Fibroblast of lung (primary cell): ENCODE results near the gene IL20.

Source experiments
- EZH2 ChIP-seq: IDR thresholded peaks from 2 replicates; pipeline ENCODE4 v1.5.1; 2012; ENCODE audit warnings: low read length, control low read depth, mild to moderate bottlenecking; ENCODE audit errors: missing control alignments
- TF ChIP-seq, protein P1 (sequence below), 2 donors: IDR thresholded peaks in 1 of 2; conservative IDR thresholded peaks in 1 of 2; 1 replicate in 1 of 2; 2 replicates in 1 of 2; pipeline ENCODE4 v1.5.1; 2011 to 2012; ENCODE audit warnings: low read length in 2 of 2, control low read depth in 1 of 2, inconsistent platforms in 1 of 2, low read depth in 1 of 2, mild to moderate bottlenecking in 1 of 2

DNA sequence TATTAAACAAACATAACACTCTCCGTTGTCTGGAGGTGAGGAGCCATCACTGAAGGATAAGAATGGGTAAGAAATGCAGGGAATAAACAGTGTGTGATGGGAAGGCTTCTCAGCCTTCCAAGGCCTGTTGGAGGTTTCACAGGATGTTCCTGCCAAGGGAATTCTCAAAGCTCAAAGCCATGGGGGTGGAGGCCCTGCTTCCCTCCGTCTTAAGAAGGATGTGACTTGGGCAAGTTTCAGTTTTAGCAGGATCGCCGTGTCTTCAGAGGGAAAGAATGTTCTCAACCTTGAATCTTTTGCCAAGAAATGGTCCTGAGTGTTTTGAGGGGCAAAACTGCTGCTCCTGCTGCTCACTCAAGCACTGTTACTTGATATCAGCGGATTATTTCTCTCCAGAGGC, 41.7 kb upstream of the IL20 start:
- TF ChIP-seq, protein P1, sequence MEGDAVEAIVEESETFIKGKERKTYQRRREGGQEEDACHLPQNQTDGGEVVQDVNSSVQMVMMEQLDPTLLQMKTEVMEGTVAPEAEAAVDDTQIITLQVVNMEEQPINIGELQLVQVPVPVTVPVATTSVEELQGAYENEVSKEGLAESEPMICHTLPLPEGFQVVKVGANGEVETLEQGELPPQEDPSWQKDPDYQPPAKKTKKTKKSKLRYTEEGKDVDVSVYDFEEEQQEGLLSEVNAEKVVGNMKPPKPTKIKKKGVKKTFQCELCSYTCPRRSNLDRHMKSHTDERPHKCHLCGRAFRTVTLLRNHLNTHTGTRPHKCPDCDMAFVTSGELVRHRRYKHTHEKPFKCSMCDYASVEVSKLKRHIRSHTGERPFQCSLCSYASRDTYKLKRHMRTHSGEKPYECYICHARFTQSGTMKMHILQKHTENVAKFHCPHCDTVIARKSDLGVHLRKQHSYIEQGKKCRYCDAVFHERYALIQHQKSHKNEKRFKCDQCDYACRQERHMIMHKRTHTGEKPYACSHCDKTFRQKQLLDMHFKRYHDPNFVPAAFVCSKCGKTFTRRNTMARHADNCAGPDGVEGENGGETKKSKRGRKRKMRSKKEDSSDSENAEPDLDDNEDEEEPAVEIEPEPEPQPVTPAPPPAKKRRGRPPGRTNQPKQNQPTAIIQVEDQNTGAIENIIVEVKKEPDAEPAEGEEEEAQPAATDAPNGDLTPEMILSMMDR (conservative IDR thresholded peaks at IDR 0.05 in 1 of 2, IDR thresholded peaks at IDR 0.05 in 1 of 2; ENCODE audit: low read depth in 1 of 2, low read length in 2 of 2): no peak
- TF ChIP-seq EZH2: no peak
